RWPE1 (cell line): ENCODE data around the gene KLF16.

ENCODE experiments used
- CTCF ChIA-PET: fragments of 350-600 bp; sonication (Branson Sonifier 250); formaldehyde crosslinking; extraction: SDS; loops from one replicate; lab custom pipeline; 2021; lab: Yijun Ruan, JAX
- POLR2A ChIA-PET: fragments of 400-600 bp; formaldehyde crosslinking; extraction: SDS; loops from one replicate; lab custom pipeline; 2020; ENCODE audit warnings: antibody characterized with exemption; ENCODE audit not compliant: low non-redundant PET; lab: Yijun Ruan, JAX
- DNase-seq: peaks from one replicate; pipeline ENCODE4 v3.0.0; 2012; ENCODE audit warnings: low spot score
- H3K27ac ChIP-seq: fragments of 450-650 bp; 2 replicates; pipeline ENCODE4 v1.5.1; 2017
- TF ChIP-seq, protein P1 (sequence below): fragments of 450-650 bp; conservative IDR thresholded peaks from 2 replicates; pipeline ENCODE4 v1.5.1; 2017; ENCODE audit warnings: low read depth, mild to moderate bottlenecking

The KLF16 gene

DNA sequence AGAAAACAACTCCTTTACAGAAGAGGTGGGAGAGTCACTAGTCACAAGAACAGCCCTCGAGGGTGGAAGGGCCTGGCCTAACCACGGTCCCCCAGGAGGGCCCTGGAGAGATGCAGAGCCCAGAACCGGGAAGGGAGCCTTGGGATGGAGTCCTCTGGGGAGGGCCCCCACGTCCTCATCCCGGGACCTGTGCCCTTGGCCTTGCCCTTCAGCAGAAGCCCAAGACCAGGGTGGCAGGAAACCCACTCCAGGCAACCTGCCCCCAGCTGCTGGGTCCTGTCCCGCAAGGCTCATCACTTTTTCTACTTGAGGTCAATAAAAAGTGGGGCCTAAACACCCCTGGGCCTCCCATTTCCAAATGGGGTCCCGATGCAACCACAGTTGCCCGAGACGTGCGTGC is 49.0 kb downstream of the KLF16 start:
- peak overlapping the region; percentile 93 for H3K27ac ChIP-seq
- ChIA-PET POLR2A (no interaction called here), CTCF (interaction anchor here (1.7 kb wide), 1 partner anchor 12 kb away, joined by 6 read pairs; no protein-coding TSS in a partner anchor)
- DNase-seq, result no peak
- TF ChIP-seq, protein P1, sequence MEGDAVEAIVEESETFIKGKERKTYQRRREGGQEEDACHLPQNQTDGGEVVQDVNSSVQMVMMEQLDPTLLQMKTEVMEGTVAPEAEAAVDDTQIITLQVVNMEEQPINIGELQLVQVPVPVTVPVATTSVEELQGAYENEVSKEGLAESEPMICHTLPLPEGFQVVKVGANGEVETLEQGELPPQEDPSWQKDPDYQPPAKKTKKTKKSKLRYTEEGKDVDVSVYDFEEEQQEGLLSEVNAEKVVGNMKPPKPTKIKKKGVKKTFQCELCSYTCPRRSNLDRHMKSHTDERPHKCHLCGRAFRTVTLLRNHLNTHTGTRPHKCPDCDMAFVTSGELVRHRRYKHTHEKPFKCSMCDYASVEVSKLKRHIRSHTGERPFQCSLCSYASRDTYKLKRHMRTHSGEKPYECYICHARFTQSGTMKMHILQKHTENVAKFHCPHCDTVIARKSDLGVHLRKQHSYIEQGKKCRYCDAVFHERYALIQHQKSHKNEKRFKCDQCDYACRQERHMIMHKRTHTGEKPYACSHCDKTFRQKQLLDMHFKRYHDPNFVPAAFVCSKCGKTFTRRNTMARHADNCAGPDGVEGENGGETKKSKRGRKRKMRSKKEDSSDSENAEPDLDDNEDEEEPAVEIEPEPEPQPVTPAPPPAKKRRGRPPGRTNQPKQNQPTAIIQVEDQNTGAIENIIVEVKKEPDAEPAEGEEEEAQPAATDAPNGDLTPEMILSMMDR, result no peak

DNA sequence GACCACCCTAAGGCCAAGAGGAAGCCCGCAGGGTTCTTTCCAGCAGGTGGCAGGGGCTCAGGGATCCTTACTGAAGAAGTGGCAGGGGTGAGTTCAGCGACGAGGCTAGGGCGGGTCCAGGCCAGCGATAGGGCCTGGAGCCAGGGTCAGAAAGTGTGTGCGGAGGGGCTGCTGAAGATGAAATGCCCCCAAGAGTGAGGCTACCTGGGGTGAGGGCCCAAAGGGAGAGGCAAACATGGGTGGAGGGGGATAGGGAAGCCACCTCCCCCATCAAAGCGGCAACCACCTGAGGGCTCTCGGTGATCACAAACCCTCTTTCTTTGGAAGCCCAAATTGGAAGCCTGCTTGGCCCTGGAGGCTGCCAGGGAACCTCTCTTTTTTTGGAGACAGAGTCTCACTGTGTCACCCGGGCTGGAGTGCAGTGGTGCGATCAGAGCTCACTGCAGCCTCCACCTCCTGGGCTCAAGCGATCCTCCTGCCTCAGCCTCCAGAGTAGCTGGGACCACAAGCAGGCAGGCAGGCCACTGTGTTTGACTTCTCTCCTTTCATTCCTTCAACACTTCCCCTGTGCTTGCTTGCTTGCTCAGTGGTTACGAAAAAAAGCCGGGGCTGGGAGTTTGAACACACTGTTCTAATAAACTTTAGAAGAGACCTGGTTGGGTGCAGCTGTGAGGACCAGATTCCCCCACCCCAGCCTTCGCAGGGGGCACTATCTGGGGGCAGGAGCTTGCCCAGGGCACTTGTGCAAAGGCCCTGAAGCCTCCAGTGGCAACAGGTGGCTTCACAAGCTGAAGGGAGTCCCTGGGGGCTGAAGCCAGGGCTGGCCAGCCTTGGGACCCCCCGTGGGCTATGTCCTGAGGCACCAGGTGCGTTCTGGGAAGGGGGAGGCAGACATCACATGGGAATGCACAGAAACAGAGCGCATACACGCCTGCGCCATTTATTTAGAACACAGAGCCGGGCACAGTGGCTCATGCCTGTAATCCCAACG is 49.9 kb downstream of the KLF16 start:
- H3K27ac ChIP-seq, result peak overlapping the region; percentile 93
- TF ChIP-seq, protein P1, result no peak; the same call in none of the 2 replicates
- ChIA-PET POLR2A (no interaction called here), CTCF (interaction anchor here (0.6 to 1.7 kb wide), 3 partner anchors 13 to 141 kb away, joined by 3 to 6 read pairs (median 3); no protein-coding TSS in a partner anchor)
- no peak for DNase-seq

- H3K27ac ChIP-seq, result peak overlapping the region; percentile 93
- CTCF ChIA-PET, result interaction anchor here (0.9 kb wide), 1 partner anchor 140 kb away, joined by 3 read pairs; no protein-coding TSS in a partner anchor
- POLR2A ChIA-PET, result no interaction called here
Observed at GRCh38 chr19:1812426-1813191, 50.8 kb downstream of the KLF16 start.

DNA sequence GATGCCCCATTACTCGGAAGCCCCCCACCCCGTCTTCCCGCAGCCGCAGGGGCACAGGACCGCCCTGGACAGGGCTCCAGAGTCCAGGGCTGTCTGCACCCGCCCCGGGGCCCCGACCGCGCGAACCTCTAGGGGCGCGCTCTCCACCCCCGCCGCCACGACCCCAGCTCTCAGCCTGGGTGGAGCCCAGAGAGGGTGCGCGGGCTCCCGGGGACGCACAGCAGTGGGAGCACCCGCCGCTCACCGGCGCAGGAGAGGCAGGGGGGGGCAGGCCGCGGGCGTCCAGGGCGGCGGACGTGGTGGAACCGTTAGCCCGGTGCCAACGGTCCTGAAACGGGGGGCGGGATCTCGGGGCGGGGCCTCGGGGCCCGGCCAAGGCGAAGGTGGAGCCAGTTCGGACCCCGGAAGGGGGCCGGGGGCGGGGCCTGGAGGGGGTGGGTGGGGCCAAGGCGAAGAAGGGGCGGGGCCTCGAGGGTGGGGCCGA is 51.4 kb downstream of the KLF16 start, which contains the start of gene ATP8B3:
Gene ATP8B3, minus strand, starts transcription at position 335 of the 484 bp plus-strand sequence. CDS start 540 bp downstream, outside the sequence.
- peak; percentile 98 for DNase-seq
- peak within 1 kb of the TSS; percentile 93 for H3K27ac ChIP-seq
- ChIA-PET POLR2A (no interaction called here), CTCF (interaction anchor here (0.7 kb wide), 1 partner anchor 138 kb away, joined by 3 read pairs; no protein-coding TSS in a partner anchor)
- TF ChIP-seq, protein P1, result peak; percentile 38; the same call in 1 of the 2 replicates

More at GRCh38 chr19:1812426-1813191, 50.8 kb downstream of the KLF16 start:
- TF ChIP-seq, protein P1, result peak; percentile 54
- peak; percentile 96 for DNase-seq

DNA sequence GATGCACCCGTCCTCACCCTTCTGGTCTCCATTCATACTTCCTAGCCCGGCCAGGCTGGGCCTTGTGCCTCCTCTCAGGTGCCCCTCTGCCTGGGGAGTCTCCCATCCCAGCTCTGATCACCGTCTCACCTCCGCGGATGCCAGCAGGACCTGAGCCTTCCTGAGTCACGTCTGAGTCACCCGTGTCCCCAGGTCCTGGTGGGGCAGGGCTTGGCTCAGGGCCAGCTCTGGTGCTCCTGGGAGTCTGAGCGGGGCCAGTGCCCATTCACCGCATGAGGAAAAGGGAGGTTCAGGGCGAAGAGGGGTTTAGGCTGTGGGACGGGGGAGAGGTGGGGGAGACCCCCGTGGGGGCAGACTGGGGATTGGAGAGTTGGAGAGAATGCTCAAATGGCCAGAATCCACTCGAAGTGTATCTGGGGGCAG is 51.9 kb downstream of the KLF16 start:
- DNase-seq, result peak; percentile 91
- H3K27ac ChIP-seq, result peak overlapping the region; percentile 93
- CTCF ChIA-PET, result interaction anchor here (0.6 to 0.7 kb wide), 4 partner anchors 44 to 265 kb away, joined by 3 to 5 read pairs (median 3); no protein-coding TSS in a partner anchor
- POLR2A ChIA-PET, result interaction anchor here (0.5 kb wide), 1 partner anchor 113 kb away, joined by 11 read pairs; no protein-coding TSS in a partner anchor
- TF ChIP-seq, protein P1, result no peak
